ENCODE results near the gene NKX2-3.

NKX2-3 gene

DNA sequence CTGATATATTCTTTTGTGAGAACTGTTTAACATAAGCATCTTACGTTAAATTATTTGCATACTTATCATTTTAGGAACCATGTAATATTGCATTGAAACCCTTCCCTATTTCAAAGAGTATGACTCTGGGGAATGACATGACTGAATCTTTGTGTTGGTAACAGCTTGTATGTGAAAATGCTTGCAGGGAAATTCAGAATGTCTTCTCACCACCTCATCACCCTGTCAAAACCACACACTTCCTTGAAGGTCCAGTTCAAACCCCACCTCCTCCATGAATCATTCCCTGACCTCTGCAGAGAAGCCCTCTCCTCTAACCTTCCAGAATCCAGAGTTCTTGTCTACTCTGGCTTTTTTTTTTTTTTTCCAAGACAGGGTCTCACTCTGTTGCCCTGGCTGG is 26.3 kb upstream of the NKX2-3 start:
- ChIA-PET CTCF (no interaction called here), POLR2A (no interaction called here)
- no peak overlapping the region for H3K4me3 ChIP-seq (ENCODE audit: low read depth, low read length)
- TF ChIP-seq, protein P1, sequence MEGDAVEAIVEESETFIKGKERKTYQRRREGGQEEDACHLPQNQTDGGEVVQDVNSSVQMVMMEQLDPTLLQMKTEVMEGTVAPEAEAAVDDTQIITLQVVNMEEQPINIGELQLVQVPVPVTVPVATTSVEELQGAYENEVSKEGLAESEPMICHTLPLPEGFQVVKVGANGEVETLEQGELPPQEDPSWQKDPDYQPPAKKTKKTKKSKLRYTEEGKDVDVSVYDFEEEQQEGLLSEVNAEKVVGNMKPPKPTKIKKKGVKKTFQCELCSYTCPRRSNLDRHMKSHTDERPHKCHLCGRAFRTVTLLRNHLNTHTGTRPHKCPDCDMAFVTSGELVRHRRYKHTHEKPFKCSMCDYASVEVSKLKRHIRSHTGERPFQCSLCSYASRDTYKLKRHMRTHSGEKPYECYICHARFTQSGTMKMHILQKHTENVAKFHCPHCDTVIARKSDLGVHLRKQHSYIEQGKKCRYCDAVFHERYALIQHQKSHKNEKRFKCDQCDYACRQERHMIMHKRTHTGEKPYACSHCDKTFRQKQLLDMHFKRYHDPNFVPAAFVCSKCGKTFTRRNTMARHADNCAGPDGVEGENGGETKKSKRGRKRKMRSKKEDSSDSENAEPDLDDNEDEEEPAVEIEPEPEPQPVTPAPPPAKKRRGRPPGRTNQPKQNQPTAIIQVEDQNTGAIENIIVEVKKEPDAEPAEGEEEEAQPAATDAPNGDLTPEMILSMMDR (IDR thresholded peaks at IDR 0.05; ENCODE audit: insufficient read depth, low read length, missing control alignments): no peak
- DNase-seq (ENCODE audit: low read depth, low spot score): no peak

DNA sequence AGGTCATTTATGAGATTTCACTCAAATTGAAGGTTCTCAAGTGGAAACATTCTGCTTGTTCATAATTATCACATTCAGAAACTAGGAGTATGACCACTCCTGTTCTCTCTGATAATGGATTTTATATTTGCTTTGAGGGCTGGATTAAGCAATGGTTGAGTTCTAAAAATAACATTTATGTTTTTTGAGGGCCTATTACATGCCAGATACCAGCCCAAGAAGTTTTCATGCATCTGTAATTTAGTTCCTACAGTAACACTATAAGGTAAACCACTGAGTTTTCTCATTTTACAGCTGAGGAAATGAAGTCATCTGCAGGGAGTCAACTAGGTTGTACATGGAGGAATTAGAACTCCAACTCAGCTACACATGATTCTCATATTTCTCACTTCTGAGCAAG is 25.5 kb upstream of the NKX2-3 start:
- no peak overlapping the region for H3K4me3 ChIP-seq (ENCODE audit: low read depth, low read length)
- POLR2A ChIA-PET: no interaction called here
- CTCF ChIA-PET: no interaction called here
- TF ChIP-seq, protein P1 (IDR thresholded peaks at IDR 0.05; ENCODE audit: insufficient read depth, low read length, missing control alignments): no peak
- DNase-seq (ENCODE audit: low read depth, low spot score): no peak

DNA sequence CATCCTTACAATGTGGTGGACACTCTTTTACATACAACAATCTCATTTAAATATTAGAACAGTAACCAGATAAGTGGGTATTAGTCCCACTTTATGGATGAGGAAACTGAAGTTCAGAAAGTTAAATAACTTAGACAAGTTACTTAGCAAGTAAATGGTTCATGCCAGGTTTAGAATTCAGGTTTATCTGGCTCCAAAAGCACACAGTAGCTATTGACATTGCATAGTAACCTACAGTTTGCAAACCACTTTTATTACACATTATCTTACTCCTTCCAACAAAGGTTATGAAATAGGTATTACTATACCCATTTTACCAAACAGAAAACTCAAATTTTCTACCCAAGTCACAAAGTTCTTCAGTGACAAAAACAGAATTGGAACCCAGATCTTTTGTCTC is 19.7 kb upstream of the NKX2-3 start:
- POLR2A ChIA-PET: no interaction called here
- DNase-seq (ENCODE audit: low read depth, low spot score): no peak
- CTCF ChIA-PET: no interaction called here

DNA sequence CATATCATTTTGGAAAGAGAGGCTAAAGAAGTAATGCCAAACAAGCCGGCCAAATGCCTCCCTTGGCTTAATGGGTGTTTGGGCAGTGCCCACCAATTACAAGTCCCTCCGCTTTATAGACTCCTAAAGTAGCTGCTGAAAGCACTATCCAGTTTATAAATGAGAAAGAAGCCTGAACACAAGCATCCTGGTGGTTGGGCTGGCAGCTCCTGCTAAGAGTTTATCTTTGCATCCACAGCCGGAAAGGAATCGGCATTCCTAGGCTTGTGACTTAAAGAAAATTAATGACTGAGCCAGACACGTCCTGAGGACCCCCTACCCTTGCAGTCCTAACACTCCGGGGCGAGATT is 13.1 kb upstream of the NKX2-3 start:
- POLR2A ChIA-PET: no interaction called here
- TF ChIP-seq, protein P1 (IDR thresholded peaks at IDR 0.05; ENCODE audit: insufficient read depth, low read length, missing control alignments): no peak
- no peak for DNase-seq (ENCODE audit: low read depth, low spot score)
- no peak overlapping the region for H3K4me3 ChIP-seq (ENCODE audit: low read depth, low read length)
- CTCF ChIA-PET: interaction anchor here (1.0 kb wide), 1 partner anchor 12 kb away, joined by 4 read pairs; no protein-coding TSS in a partner anchor

More for the DNA sequence above, 19.7 kb upstream of the NKX2-3 start:
- no peak overlapping the region for H3K4me3 ChIP-seq (ENCODE audit: low read depth, low read length)
- TF ChIP-seq, protein P1 (IDR thresholded peaks at IDR 0.05; ENCODE audit: insufficient read depth, low read length, missing control alignments): no peak

DNA sequence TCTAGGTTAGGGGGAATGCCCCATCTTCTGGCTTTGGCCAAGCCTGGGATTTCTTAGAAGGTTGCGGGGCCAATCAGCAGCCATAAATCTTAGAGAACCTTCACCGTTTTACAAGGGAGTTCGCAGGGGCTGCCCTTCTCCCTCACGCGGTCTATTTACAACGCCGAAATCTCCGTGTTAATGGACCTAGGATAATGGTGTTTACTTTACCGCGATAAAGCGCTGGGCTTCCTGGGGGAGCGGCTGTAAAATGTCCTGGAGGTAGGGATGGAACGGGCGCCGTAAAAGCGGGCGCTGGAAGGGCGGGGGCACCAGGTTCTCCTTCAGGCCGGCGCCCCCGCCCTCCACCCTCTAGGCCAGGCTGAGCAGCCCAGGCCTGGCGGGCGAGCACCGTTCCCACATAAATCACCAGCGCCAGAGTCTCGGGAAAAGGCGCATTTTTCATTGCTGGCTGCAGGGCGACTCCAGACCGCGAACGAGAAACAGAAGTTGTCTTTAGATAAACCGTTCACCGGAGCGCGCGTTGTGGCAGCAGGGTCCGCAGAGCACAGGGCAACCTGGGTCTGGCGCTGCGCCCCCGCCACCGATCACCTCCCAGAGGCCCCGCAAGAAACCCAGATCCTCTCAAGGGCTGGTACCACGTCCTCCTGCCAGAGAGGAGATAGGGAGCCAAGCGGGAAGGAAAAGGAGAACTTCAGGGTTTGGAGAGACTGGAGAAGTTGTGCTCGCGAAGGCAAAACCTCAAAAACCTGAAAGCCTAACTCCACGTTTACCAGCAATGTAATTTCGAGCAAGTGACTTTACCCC is 12.5 kb upstream of the NKX2-3 start:
- CTCF ChIA-PET: interaction anchor here (1.0 kb wide), 1 partner anchor 11 kb away, joined by 4 read pairs; no protein-coding TSS in a partner anchor
- TF ChIP-seq, protein P1 (IDR thresholded peaks at IDR 0.05; ENCODE audit: insufficient read depth, low read length, missing control alignments): no peak
- no peak overlapping the region for H3K4me3 ChIP-seq (ENCODE audit: low read depth, low read length)
- no peak for DNase-seq (ENCODE audit: low read depth, low spot score)
- POLR2A ChIA-PET: no interaction called here

DNA sequence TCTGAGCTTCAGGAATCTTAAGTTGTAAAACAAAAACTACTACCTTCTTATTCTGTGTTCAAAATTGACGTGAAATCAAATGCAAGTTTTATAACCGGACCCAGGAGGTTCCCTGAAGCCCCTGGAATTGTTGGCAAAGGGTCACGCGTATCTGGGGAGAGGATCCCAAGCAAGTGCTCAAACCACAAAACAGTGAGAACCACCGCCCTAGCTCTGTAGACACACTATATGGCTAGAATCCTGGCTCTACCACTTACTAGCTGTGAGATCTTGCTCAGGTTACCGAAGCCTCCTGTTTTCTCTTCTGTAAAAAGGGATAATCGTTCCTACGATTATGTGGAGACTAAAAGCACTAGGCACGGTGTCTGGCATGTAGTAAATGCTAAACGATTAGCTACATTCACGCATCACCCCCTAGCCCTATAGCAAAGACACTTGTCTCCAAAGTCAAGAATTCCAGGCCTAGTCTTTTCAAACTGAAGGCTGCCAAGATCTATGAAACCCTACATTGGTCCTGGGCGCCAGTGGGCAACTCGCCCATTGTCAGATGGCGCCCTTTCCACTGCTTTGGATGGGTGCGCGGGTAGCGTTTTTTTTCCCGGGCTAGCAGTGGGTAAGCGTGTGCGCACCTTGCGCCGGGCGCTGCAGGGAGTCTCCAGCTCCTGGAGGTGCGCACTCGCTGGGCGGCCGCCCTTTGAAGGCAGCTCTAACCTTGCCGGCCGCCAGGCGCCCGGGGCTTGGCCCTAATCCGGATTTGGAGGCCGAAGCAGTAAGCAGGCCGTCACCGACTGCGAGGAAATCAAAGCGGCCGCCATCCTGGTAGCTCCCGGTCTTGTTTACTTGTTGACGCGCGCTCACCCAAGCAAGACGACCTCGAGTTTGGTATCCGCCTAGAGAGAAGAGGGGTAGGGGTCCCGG is 11.6 kb upstream of the NKX2-3 start:
- DNase-seq (ENCODE audit: low read depth, low spot score): no peak
- CTCF ChIA-PET: no interaction called here
- H3K4me3 ChIP-seq (ENCODE audit: low read depth, low read length): no peak overlapping the region
- TF ChIP-seq, protein P1 (IDR thresholded peaks at IDR 0.05; ENCODE audit: insufficient read depth, low read length, missing control alignments): no peak
- POLR2A ChIA-PET: no interaction called here
